GM12878 (cell line): ENCODE data around the gene SYT8. TPM values are rescaled to one million over a fixed set of nuclear protein-coding genes. Genes with fewer than 3 reads are reported as not detected.

ENCODE experiments used
- ATAC-seq: fragments of 200-7000 bp; cut with Tn5 transposase; 3 replicates; pipeline ENCODE4 v1.9.1; 2020; ENCODE audit warnings: mild to moderate bottlenecking, moderate library complexity
- BruUV-seq: library from RNA; stranded (reverse); fragments of 400-500 nt; replicated peaks from 2 replicates; lab custom pipeline; 2021; lab: Mats Ljungman, UMichigan
- CTCF ChIA-PET: fragments of 300-600 bp; sonication (Branson Sonifier 250); formaldehyde crosslinking; extraction: SDS; loops from one replicate; lab custom pipeline; 2021; ENCODE audit warnings: inconsistent platforms; lab: Yijun Ruan, JAX
- POLR2A ChIA-PET: fragments of 350-600 bp; formaldehyde crosslinking; extraction: SDS; loops from one replicate; lab custom pipeline; 2021; ENCODE audit warnings: inconsistent platforms; lab: Charles Lee
- RAD21 ChIA-PET: fragments of 300-600 bp; sonication (Branson Sonifier 250); formaldehyde crosslinking; loops from one replicate; lab custom pipeline; 2023; ENCODE audit warnings: antibody characterized with exemption; ENCODE audit not compliant: unreplicated experiment; lab: Charles Lee
- SMC1A ChIA-PET: fragments of 300-600 bp; sonication (Branson Sonifier 250); formaldehyde crosslinking; loops from one replicate; lab custom pipeline; 2023; ENCODE audit not compliant: unreplicated experiment, uncharacterized antibody; lab: Charles Lee
- DNase-seq: peaks from one replicate; pipeline ENCODE4 v3.0.0-alpha.2; 2011; ENCODE audit warnings: low read depth, low spot score
- FAIRE-seq: peaks from 3 replicates; lab custom pipeline; 2011; peaks lifted over from hg19 to GRCh38; lab: Jason Lieb, UNC
- H2AFZ ChIP-seq: 2 replicates; pipeline ENCODE4 v1.6.0; 2011; ENCODE audit warnings: low read depth, low read length, control low read depth; ENCODE audit not compliant: control insufficient read depth
- H3K27ac ChIP-seq: 2 replicates; pipeline ENCODE4 v1.5.1; 2011; ENCODE audit warnings: control low read depth; ENCODE audit not compliant: control insufficient read depth, insufficient read depth
- H3K27me3 ChIP-seq, 2 experiments: replicated peaks in 1 of 2; 2 replicates each; pipeline versions ENCODE4 v1.6.0 to v1.6.1; 2011; ENCODE audit warnings: low read length in 1 of 2; ENCODE audit not compliant: control insufficient read depth in 2 of 2, insufficient read depth in 2 of 2
- H3K36me3 ChIP-seq, 2 experiments: 2 replicates each; pipeline ENCODE4 v1.5.1; 2011; ENCODE audit warnings: low read length in 1 of 2; ENCODE audit not compliant: control insufficient read depth in 2 of 2, insufficient read depth in 2 of 2
- H3K4me1 ChIP-seq: 2 replicates; pipeline ENCODE4 v1.6.1; 2011; ENCODE audit warnings: mild to moderate bottlenecking, low read length, moderate library complexity, mixed read lengths; ENCODE audit not compliant: control insufficient read depth, insufficient read depth
- H3K4me2 ChIP-seq: 2 replicates; pipeline ENCODE4 v1.6.0; 2011; ENCODE audit warnings: control low read depth; ENCODE audit not compliant: control insufficient read depth, insufficient read depth
- H3K4me3 ChIP-seq: fragments of 200-600 bp; sonication (generic); 2 replicates; pipeline ENCODE4 v1.5.1; 2016
- H3K79me2 ChIP-seq: 2 replicates; pipeline ENCODE4 v1.6.0; 2011; ENCODE audit warnings: low read length; ENCODE audit not compliant: control insufficient read depth, insufficient read depth
- H3K9ac ChIP-seq: 2 replicates; pipeline ENCODE4 v1.8.0; 2011; ENCODE audit warnings: low read length, control low read depth, mixed read lengths; ENCODE audit not compliant: control insufficient read depth, insufficient read depth
- H3K9me3 ChIP-seq: replicated peaks from 3 replicates; pipeline ENCODE4 v1.5.1; 2011; ENCODE audit warnings: mild to moderate bottlenecking, low read length; ENCODE audit not compliant: control insufficient read depth, insufficient read depth
- H4K20me1 ChIP-seq: 2 replicates; pipeline ENCODE4 v1.6.0; 2011; ENCODE audit not compliant: control insufficient read depth, insufficient read depth
- HDAC6 ChIP-seq: fragments of 200-600 bp; sonication (generic); IDR thresholded peaks from one replicate; pipeline ENCODE4 v1.8.0; 2017; ENCODE audit warnings: antibody characterized with exemption; ENCODE audit not compliant: unreplicated experiment
- JUNB ChIP-seq: IDR thresholded peaks from 2 replicates; pipeline ENCODE4 v1.6.1; 2016; ENCODE audit warnings: antibody characterized with exemption, mild to moderate bottlenecking
- KAT2A ChIP-seq: conservative IDR thresholded peaks from 2 replicates; pipeline ENCODE4 v1.6.1; 2011; ENCODE audit warnings: low read depth, low read length; ENCODE audit not compliant: control insufficient read depth
- POU2F2 ChIP-seq: IDR thresholded peaks from 3 replicates; pipeline ENCODE4 v1.6.1; 2011; ENCODE audit warnings: low read depth, mild to moderate bottlenecking, low read length, borderline replicate concordance
- TBL1XR1 ChIP-seq: IDR thresholded peaks from 2 replicates; pipeline ENCODE4 v1.6.1; 2012; ENCODE audit warnings: low read depth, low read length, improper control_type of control experiment
- ZNF687 ChIP-seq: fragments of 450-650 bp; IDR thresholded peaks from 2 replicates; pipeline ENCODE4 v1.6.1; 2017; ENCODE audit warnings: mild to moderate bottlenecking, moderate library complexity
- WGBS: methylation state at CpG from one replicate; pipeline ENCODE4 v1.1.6; 2016; ENCODE audit warnings: low lambda C conversion rate; ENCODE audit not compliant: insufficient replicate concordance, insufficient coverage; ENCODE audit errors: missing lambda C conversion rate; 5-methylcytosine and 5-hydroxymethylcytosine counted together
- in situ Hi-C: fragments of 300-500 bp; cut with MboI; formaldehyde crosslinking; loops from 9 replicates; pipeline ENCODE4 v1.14.3; 2018; ENCODE audit warnings: mixed read lengths
- intact Hi-C: fragments of 100-400 bp; cut with micrococcal nuclease; formaldehyde crosslinking; loops from one replicate; pipeline ENCODE4 v1.14.2; 2022; ENCODE audit not compliant: unreplicated experiment
- polyA plus RNA-seq, 11 experiments: library from polyadenylated mRNA; depleted of rRNA in 4 of 11; unstranded in 6 of 11; stranded (reverse) in 5 of 11; fragments of >200 nt; fragmentation: Nextera tagmentation in 4 of 11; fragmentation: Illumina TruSeq in 1 of 11; extraction: Ambion mirVana in 4 of 11; extraction: Trizol in 1 of 11; gene quantifications; 1 replicate in 1 of 11; 2 replicates in 10 of 11; pipeline versions ENCODE4 v1.2.1 to v1.2.3, GENCODE V29; 2011 to 2016; ENCODE audit warnings: inconsistent platforms in 2 of 11, missing spikeins in 2 of 11, low read depth in 1 of 11
- total RNA-seq, 4 experiments: library from RNA; depleted of rRNA in 3 of 4; stranded (reverse); fragments of >200 nt in 3 of 4; fragmentation: Illumina TruSeq in 1 of 4; extraction: Trizol in 1 of 4; gene quantifications; 2 replicates each; pipeline versions ENCODE4 v1.2.1 to v1.2.3, GENCODE V29; 2013 to 2021
- TF ChIP-seq, protein P1 (sequence below): fragments of 450-650 bp; IDR thresholded peaks from 2 replicates; pipeline ENCODE4 v1.6.1; 2016; ENCODE audit warnings: mild to moderate bottlenecking
- TF ChIP-seq, protein P2 (sequence below): fragments of 450-650 bp; IDR thresholded peaks from 2 replicates; pipeline ENCODE4 v1.6.1; 2016; ENCODE audit warnings: mild to moderate bottlenecking
- TF ChIP-seq, protein P3 (sequence below): fragments of 450-650 bp; IDR thresholded peaks from 2 replicates; pipeline ENCODE4 v1.6.1; 2017; ENCODE audit warnings: antibody characterized with exemption, mild to moderate bottlenecking, moderate library complexity

The SYT8 gene
- total and polyA plus RNA-seq, 10 of the 15 experiments (the other 5 are each of a cell fraction or from before 2014, with no cell fraction given): 0.44 TPM; not detected in 9

DNA sequence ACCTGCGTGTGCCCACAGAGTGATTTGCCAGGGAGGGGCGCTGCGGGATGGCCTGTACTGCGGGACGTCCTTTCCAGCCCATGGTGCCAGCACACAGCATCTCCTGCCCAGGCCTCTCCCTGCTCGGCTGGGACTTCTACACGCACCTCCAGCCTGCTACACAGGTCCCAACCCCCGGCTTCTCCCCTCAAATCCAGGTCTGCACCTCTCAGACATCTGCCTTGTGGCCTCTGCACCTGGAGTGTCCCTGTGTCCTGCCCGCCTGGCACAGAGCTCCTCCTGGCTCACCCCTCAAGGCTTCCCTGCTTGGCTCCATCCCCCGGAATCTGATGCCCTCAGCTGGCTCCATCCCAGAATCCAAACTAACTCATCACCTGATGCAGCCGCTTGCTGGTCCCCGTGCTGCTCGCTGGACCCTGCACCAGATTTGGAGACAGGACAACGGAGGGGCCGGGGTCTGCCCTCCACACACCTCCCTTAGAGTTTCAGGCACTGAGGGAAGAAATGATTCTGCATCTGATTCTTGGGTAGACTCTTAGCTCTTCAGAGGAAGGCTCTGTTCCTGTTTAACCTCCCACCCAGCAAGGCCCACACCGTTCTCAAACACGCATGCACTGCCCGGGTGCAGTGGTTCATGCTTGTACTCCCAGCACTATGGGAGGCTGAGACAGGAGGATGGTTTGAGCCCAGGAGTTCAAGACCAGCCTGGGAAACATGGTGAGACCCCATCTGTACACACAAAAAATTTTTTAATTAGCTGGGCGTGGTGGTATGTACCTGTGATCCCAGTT, 14.0 kb downstream of the SYT8 start (continued):
- TF ChIP-seq, protein P1, sequence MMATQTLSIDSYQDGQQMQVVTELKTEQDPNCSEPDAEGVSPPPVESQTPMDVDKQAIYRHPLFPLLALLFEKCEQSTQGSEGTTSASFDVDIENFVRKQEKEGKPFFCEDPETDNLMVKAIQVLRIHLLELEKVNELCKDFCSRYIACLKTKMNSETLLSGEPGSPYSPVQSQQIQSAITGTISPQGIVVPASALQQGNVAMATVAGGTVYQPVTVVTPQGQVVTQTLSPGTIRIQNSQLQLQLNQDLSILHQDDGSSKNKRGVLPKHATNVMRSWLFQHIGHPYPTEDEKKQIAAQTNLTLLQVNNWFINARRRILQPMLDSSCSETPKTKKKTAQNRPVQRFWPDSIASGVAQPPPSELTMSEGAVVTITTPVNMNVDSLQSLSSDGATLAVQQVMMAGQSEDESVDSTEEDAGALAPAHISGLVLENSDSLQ: no peak
- TF ChIP-seq POU2F2: no peak
- no peak for TF ChIP-seq KAT2A

DNA sequence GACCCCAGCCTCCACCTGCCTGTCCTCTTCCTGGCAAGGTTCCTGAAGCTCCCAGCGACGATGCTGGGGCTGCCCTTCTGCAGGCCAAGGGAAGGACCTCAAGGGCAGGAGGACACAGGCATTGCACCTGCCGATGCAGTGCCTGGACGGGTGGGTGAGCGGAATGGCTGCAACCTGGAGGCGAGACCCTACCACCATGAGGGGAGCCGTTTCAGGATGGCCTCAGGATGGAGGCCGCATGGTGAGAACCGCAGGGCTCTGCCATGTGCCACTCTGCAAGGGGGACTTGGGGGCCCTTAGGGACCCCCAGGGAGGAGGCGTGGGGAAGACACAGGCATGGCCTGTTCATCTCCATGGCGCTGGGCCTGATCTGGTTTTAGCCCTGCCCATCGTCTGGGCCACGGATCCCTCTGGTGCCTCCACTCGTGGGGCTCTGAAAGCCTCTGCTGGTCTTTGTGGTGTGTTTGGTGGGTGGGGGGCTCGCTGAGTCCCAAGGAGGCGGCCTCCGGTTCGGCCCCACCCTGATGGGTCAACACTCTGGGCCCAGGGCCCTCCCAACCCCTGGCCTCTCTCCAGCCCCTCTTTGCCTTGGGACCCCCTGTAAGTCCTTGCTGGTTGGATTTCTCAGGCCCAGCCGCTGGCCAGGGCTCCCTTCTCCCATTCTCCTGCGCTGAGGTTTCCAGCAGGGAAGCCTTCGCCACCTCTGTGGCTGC, 16.8 kb downstream of the SYT8 start:
- ChIA-PET RAD21 (interaction anchor here (1.2 to 1.8 kb wide), 5 partner anchors 12 to 300 kb away, joined by 3 to 10 read pairs (median 5); partner anchors contain the start of gene TNNI2), CTCF (interaction anchor here (0.7 to 5.5 kb wide), 6 partner anchors 31 to 300 kb away, joined by 3 to 23 read pairs (median 6); no protein-coding TSS in a partner anchor), SMC1A (interaction anchor here (0.6 to 1.9 kb wide), 4 partner anchors 15 to 300 kb away, joined by 3 to 6 read pairs (median 5); no protein-coding TSS in a partner anchor), POLR2A (no interaction called here)
- intact Hi-C loops (loop anchor here (5.0 kb wide), 2 partner anchors 531 to 551 kb away; partner anchors contain the start of gene TSSC4), in situ Hi-C loops (loop anchor here (5.0 to 10.0 kb wide), 2 partner anchors 531 to 1007 kb away; partner anchors contain the start of genes POLR2L and TSPAN4)
- Histone ChIP-seq H3K27ac (peak overlapping the region; percentile 99), H3K27me3 (no peaks in the 10 kb centered on the region), H3K9me3 (no peaks in the 10 kb centered on the region), H3K36me3 (peaks cover 0 to under 1% of the 10 kb centered on the region in 2 experiments; a peak in 1 of 4 replicates), H3K4me3 (no peak overlapping the region), H3K79me2 (peaks cover 46% of the 10 kb centered on the region), H2AFZ (no peak overlapping the region), H3K4me2 (peak overlapping the region; percentile 100), H3K4me1 (peaks cover 52% of the 10 kb centered on the region), H3K9ac (peak overlapping the region; percentile 92; the same call in 1 of the 2 replicates), H4K20me1 (peaks cover 8% of the 10 kb centered on the region; the same call in 1 of the 2 replicates)
- 63% methylated on average over 21 of the region's 21 CpGs for WGBS
- no TSS peak for BruUV-seq
- no peak for FAIRE-seq
- no peak for DNase-seq
- no peak for ATAC-seq
- TF ChIP-seq HDAC6 (no peak), TBL1XR1 (no peak), ZNF687 (0 out of 2 replicates have a peak, but pooled peaks have one; percentile 38), JUNB (no peak)
- TF ChIP-seq, protein P2, sequence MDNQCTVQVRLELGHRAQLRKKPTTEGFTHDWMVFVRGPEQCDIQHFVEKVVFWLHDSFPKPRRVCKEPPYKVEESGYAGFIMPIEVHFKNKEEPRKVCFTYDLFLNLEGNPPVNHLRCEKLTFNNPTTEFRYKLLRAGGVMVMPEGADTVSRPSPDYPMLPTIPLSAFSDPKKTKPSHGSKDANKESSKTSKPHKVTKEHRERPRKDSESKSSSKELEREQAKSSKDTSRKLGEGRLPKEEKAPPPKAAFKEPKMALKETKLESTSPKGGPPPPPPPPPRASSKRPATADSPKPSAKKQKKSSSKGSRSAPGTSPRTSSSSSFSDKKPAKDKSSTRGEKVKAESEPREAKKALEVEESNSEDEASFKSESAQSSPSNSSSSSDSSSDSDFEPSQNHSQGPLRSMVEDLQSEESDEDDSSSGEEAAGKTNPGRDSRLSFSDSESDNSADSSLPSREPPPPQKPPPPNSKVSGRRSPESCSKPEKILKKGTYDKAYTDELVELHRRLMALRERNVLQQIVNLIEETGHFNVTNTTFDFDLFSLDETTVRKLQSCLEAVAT: no peak
- TF ChIP-seq, protein P3, sequence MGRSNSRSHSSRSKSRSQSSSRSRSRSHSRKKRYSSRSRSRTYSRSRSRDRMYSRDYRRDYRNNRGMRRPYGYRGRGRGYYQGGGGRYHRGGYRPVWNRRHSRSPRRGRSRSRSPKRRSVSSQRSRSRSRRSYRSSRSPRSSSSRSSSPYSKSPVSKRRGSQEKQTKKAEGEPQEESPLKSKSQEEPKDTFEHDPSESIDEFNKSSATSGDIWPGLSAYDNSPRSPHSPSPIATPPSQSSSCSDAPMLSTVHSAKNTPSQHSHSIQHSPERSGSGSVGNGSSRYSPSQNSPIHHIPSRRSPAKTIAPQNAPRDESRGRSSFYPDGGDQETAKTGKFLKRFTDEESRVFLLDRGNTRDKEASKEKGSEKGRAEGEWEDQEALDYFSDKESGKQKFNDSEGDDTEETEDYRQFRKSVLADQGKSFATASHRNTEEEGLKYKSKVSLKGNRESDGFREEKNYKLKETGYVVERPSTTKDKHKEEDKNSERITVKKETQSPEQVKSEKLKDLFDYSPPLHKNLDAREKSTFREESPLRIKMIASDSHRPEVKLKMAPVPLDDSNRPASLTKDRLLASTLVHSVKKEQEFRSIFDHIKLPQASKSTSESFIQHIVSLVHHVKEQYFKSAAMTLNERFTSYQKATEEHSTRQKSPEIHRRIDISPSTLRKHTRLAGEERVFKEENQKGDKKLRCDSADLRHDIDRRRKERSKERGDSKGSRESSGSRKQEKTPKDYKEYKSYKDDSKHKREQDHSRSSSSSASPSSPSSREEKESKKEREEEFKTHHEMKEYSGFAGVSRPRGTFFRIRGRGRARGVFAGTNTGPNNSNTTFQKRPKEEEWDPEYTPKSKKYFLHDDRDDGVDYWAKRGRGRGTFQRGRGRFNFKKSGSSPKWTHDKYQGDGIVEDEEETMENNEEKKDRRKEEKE: no peak
